Measurements from ENCODE around the gene KSR1. TPM values are rescaled to one million over a fixed set of nuclear protein-coding genes. Genes with fewer than 3 reads are reported as not detected.
"Not testable (repeated sequence)": the region's sequence is repeated elsewhere in the genome, so short reads cannot be mapped to it uniquely, and the experiment has no call there.

Gene KSR1
- total and polyA plus RNA-seq, 2 experiments from 2014 or later: 7.8 to 53.2 TPM

GRCh38 chr17:27628376-27628775, 172.1 kb downstream of the KSR1 start (continued):
- TF ChIP-seq ZNF331 (CRISPR knock-in tag; IDR thresholded peaks at IDR 0.05; ENCODE audit: low read depth): no peak
- TF ChIP-seq CREB1 (CRISPR knock-in tag; IDR thresholded peaks at IDR 0.05; ENCODE audit: low read depth): no peak
- TF ChIP-seq EZH2 (IDR thresholded peaks at IDR 0.05; ENCODE audit: low read depth, unreplicated experiment): no peak
- no peak for TF ChIP-seq ZNF462 (CRISPR knock-in tag; IDR thresholded peaks at IDR 0.05)

- not testable (repeated sequence) for H3K9me2 ChIP-seq (ENCODE audit: insufficient read depth); H3K4me1 Mint-ChIP-seq; H2AFZ ChIP-seq; H3K36me3 ChIP-seq (ENCODE audit: insufficient read depth); H3K36me3 Mint-ChIP-seq (ENCODE audit: low read depth); H3K27me3 Mint-ChIP-seq (ENCODE audit: insufficient read depth, low read depth, poor library complexity); H3K4me1 ChIP-seq (ENCODE audit: insufficient read depth); H3K27ac ChIP-seq (ENCODE audit: low read depth); H4K20me1 ChIP-seq (replicated peaks; ENCODE audit: insufficient read depth); H3F3A ChIP-seq (replicated peaks; ENCODE audit: low read depth); H3K4me2 ChIP-seq; H3K27me3 ChIP-seq (ENCODE audit: insufficient read depth); H3K9me3 Mint-ChIP-seq; H3K4me3 Mint-ChIP-seq; DNase-seq (ENCODE audit: low spot score); H3K4me3 ChIP-seq; H3K27ac Mint-ChIP-seq; H3K79me2 ChIP-seq (replicated peaks; ENCODE audit: insufficient read depth); ATAC-seq
Observed at GRCh38 chr17:27629260-27629659, 173.0 kb downstream of the KSR1 start.
